HCT116 (cell line): ENCODE results near the gene RAPGEF6. TPM values are rescaled to one million over a fixed set of nuclear protein-coding genes. Genes with fewer than 3 reads are reported as not detected.
"Not testable (repeated sequence)": the region's sequence is repeated elsewhere in the genome, so short reads cannot be mapped to it uniquely, and the experiment has no call there.

Experiments used
- ATAC-seq: fragments of 200-7000 bp; cut with Tn5 transposase; 2 replicates; pipeline ENCODE4 v1.9.1; 2020; ENCODE audit warnings: mild to moderate bottlenecking, moderate library complexity
- BruUV-seq: library from RNA; stranded (reverse); fragments of 400-500 nt; replicated peaks from 2 replicates; lab custom pipeline; 2021; lab: Mats Ljungman, UMichigan
- CTCF ChIA-PET: fragments of 300-600 bp; sonication (Branson Sonifier 250); formaldehyde crosslinking; loops from one replicate; lab custom pipeline; 2021; ENCODE audit warnings: antibody characterized with exemption; lab: Charles Lee
- POLR2A ChIA-PET: fragments of 300-600, 350-600 bp; sonication (Branson Sonifier 250); formaldehyde crosslinking; loops from one replicate; lab custom pipeline; 2021; ENCODE audit warnings: antibody characterized with exemption; lab: Charles Lee
- RAD21 ChIA-PET, 2 experiments: fragments of 300-600 bp; sonication (Branson Sonifier 250); formaldehyde crosslinking; loops; one replicate each; lab custom pipeline; 2023; ENCODE audit warnings: low total read pairs in 2 of 2; ENCODE audit not compliant: uncharacterized antibody in 2 of 2, unreplicated experiment in 2 of 2, low non-redundant PET in 1 of 2; lab: Charles Lee
- DNase-seq: peaks from one replicate; pipeline ENCODE4 v3.0.0-alpha.2; 2010; ENCODE audit warnings: low read depth, low spot score
- H2AFZ ChIP-seq: fragments of 200-600 bp; shearing (Covaris generic), sonication (generic); 2 replicates; pipeline ENCODE4 v1.6.1; 2017; ENCODE audit warnings: low read depth, mixed run types, mixed read lengths, antibody characterized with exemption, low read length; ENCODE audit not compliant: poor library complexity, severe bottlenecking
- H3K27ac ChIP-seq: 2 replicates; pipeline ENCODE4 v1.5.1; 2012; ENCODE audit warnings: low read depth, low read length
- H3K27me3 ChIP-seq: fragments of 200-600 bp; sonication (generic); 2 replicates; pipeline ENCODE4 v1.6.1; 2016; ENCODE audit warnings: mixed run types, low read length, mixed read lengths; ENCODE audit not compliant: insufficient read depth
- H3K36me3 ChIP-seq, 2 experiments: fragments of 200-500 bp in 1 of 2; fragments of 200-600 bp in 1 of 2; sonication (Bioruptor generic) in 1 of 2; sonication (generic) in 1 of 2; 2 replicates each; pipeline versions ENCODE4 v1.5.1 to v1.6.1; 2014 to 2016; ENCODE audit warnings: low read length in 2 of 2, inconsistent platforms in 1 of 2, mixed read lengths in 1 of 2, mixed run types in 1 of 2; ENCODE audit not compliant: insufficient read depth in 2 of 2, control insufficient read depth in 1 of 2
- H3K4me1 ChIP-seq, 2 experiments: fragments of 200-600 bp in 1 of 2; sonication (generic) in 1 of 2; 2 replicates each; pipeline versions ENCODE4 v1.5.1 to v1.6.1; 2012 to 2017; ENCODE audit warnings: low read length in 2 of 2, inconsistent platforms in 1 of 2, mild to moderate bottlenecking in 1 of 2, mixed read lengths in 1 of 2, mixed run types in 1 of 2, moderate library complexity in 1 of 2; ENCODE audit not compliant: insufficient read depth in 2 of 2, control insufficient read depth in 1 of 2
- H3K4me2 ChIP-seq: fragments of 200-600 bp; sonication (generic); 2 replicates; pipeline ENCODE4 v1.6.1; 2017; ENCODE audit warnings: mixed run types, low read length, mixed read lengths
- H3K4me3 ChIP-seq, 2 experiments: fragments of 200-600 bp in 1 of 2; sonication (generic) in 1 of 2; replicated peaks in 1 of 2; 2 replicates each; pipeline ENCODE4 v1.5.1; 2011 to 2016; ENCODE audit warnings: low read length in 2 of 2, control low read depth in 1 of 2, low read depth in 1 of 2, mild to moderate bottlenecking in 1 of 2, mixed read lengths in 1 of 2, mixed run types in 1 of 2
- H3K79me2 ChIP-seq: fragments of 200-600 bp; sonication (generic); 2 replicates; pipeline ENCODE4 v1.6.1; 2017; ENCODE audit warnings: mild to moderate bottlenecking, mixed run types, low read length, moderate library complexity, mixed read lengths; ENCODE audit not compliant: insufficient read depth
- H3K9ac ChIP-seq: fragments of 200-600 bp; sonication (generic); 2 replicates; pipeline ENCODE4 v1.6.1; 2016; ENCODE audit warnings: low read length, mixed read lengths
- H3K9me2 ChIP-seq: fragments of 200-600 bp; sonication (generic), shearing (Covaris generic); 2 replicates; pipeline ENCODE4 v1.6.1; 2017; ENCODE audit warnings: mixed run types, mild to moderate bottlenecking, moderate library complexity; ENCODE audit not compliant: insufficient read depth
- H3K9me3 ChIP-seq, 2 experiments: fragments of 200-500 bp in 1 of 2; fragments of 200-600 bp in 1 of 2; sonication (Bioruptor generic) in 1 of 2; sonication (generic) in 1 of 2; 2 replicates each; pipeline ENCODE4 v1.6.1; 2014 to 2017; ENCODE audit warnings: low read length in 2 of 2, mixed read lengths in 2 of 2, inconsistent platforms in 1 of 2, low read depth in 1 of 2, mild to moderate bottlenecking in 1 of 2, mixed run types in 1 of 2, moderate library complexity in 1 of 2; ENCODE audit not compliant: control insufficient read depth in 1 of 2, insufficient read depth in 1 of 2
- H4K20me1 ChIP-seq: fragments of 200-600 bp; sonication (generic), shearing (Covaris generic); 2 replicates; pipeline ENCODE4 v1.6.1; 2017; ENCODE audit warnings: mixed run types, mild to moderate bottlenecking, moderate library complexity; ENCODE audit not compliant: insufficient read depth
- CBX3 ChIP-seq: IDR thresholded peaks from 2 replicates; pipeline ENCODE4 v1.6.1; 2012; ENCODE audit warnings: low read depth
- CEBPB ChIP-seq: IDR thresholded peaks from 2 replicates; pipeline ENCODE4 v1.6.1; 2012; ENCODE audit warnings: low read depth
- CTCF ChIP-seq, 3 experiments: fragments of 200-600 bp in 1 of 3; sonication (generic) in 1 of 3; IDR thresholded peaks in 2 of 3; conservative IDR thresholded peaks in 1 of 3; 2 replicates each; pipeline ENCODE4 v1.5.1; 2012 to 2017; ENCODE audit warnings: low read depth in 2 of 3, low read length in 2 of 3, antibody characterized with exemption in 1 of 3, borderline replicate concordance in 1 of 3, control low read depth in 1 of 3, mild to moderate bottlenecking in 1 of 3, mixed read lengths in 1 of 3, mixed run types in 1 of 3, moderate library complexity in 1 of 3; ENCODE audit not compliant: insufficient read depth in 1 of 3
- POLR2A ChIP-seq: IDR thresholded peaks from 2 replicates; pipeline ENCODE4 v1.7.0; 2011; ENCODE audit warnings: borderline replicate concordance; ENCODE audit not compliant: insufficient read depth, insufficient read length; ENCODE audit errors: extremely low read depth
- POLR2AphosphoS5 ChIP-seq: IDR thresholded peaks from 2 replicates; pipeline ENCODE4 v1.6.1; 2011; ENCODE audit warnings: mild to moderate bottlenecking, low read depth, low read length, moderate library complexity
- SIN3A ChIP-seq: IDR thresholded peaks from 2 replicates; pipeline ENCODE4 v1.6.1; 2012; ENCODE audit warnings: low read depth
- SP1 ChIP-seq: IDR thresholded peaks from 2 replicates; pipeline ENCODE4 v1.6.1; 2012; ENCODE audit warnings: low read depth
- SRF ChIP-seq: IDR thresholded peaks from 2 replicates; pipeline ENCODE4 v1.6.1; 2012; ENCODE audit warnings: low read depth
- YY1 ChIP-seq: IDR thresholded peaks from 2 replicates; pipeline ENCODE4 v1.6.1; 2011; ENCODE audit warnings: low read length, low read depth, moderate library complexity, mild to moderate bottlenecking; ENCODE audit not compliant: insufficient replicate concordance; ENCODE audit errors: extremely low read depth
- ZBTB33 ChIP-seq: IDR thresholded peaks from 2 replicates; pipeline ENCODE4 v1.6.1; 2011; ENCODE audit warnings: mild to moderate bottlenecking, low read length, moderate library complexity; ENCODE audit not compliant: insufficient replicate concordance; ENCODE audit errors: extremely low read depth
- ZNF274 ChIP-seq: fragments of 200-500 bp; sonication (Bioruptor generic); IDR thresholded peaks from 2 replicates; pipeline ENCODE4 v1.6.1; 2014; ENCODE audit warnings: mild to moderate bottlenecking, low read depth, low read length, inconsistent platforms
- intact Hi-C: fragments of 100-400 bp; cut with micrococcal nuclease; formaldehyde crosslinking; loops from 2 replicates; pipeline ENCODE4 v1.10.0; 2022
- total RNA-seq: library from RNA; stranded (reverse); gene quantifications from one replicate; pipeline ENCODE4 v1.2.1, GENCODE V29; 2021; ENCODE audit not compliant: unreplicated experiment

Gene RAPGEF6
- total RNA-seq, 1 experiment from 2014 or later: 18.4 TPM

- H2AFZ ChIP-seq: no peak overlapping the region
- no peaks in the 10 kb centered on the region for H3K4me1 ChIP-seq
- H3K9ac ChIP-seq: no peak overlapping the region
- no TSS peak for BruUV-seq
- CTCF ChIA-PET: no interaction called here
- H3K27ac ChIP-seq: no peak overlapping the region
- intact Hi-C loops: no loop called here
- POLR2A ChIA-PET: no interaction called here
- RAD21 ChIA-PET: no interaction called here
- H3K36me3 ChIP-seq: no peaks in the 10 kb centered on the region
- DNase-seq: no peak
- no peaks in the 10 kb centered on the region for H4K20me1 ChIP-seq
- H3K4me3 ChIP-seq: no peak overlapping the region
- H3K9me2 ChIP-seq: no peaks in the 10 kb centered on the region
- no peaks in the 10 kb centered on the region for H3K27me3 ChIP-seq
- H3K79me2 ChIP-seq: no peaks in the 10 kb centered on the region
- H3K4me2 ChIP-seq: no peak overlapping the region
- no peaks in the 10 kb centered on the region for H3K9me3 ChIP-seq
- TF ChIP-seq CEBPB: no peak
- TF ChIP-seq POLR2A: no peak
- no peak for TF ChIP-seq ZBTB33
- TF ChIP-seq, all 23 proteins: peak for 0
- no peak for ATAC-seq
These were observed 47.1 kb upstream of the RAPGEF6 start for GRCh38 chr5:131682175-131682574.

DNA sequence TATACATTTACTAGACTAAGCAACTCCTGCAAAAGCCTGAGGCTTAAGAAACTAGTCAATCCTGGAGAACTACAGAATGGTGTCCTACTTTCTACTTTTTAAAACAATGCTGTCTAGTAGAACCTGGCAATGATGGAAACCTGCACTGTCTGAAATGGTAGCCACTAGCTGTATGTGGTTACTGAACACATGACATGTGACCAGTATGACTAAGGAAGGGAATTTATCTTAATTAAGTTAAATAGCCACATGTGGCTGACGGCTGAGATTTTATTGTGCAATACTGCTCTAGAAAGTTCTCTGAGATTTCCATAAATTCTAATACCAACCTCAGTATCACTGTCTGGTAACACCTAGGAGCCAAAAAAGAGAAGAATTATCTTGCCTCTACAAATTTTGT is 44.9 kb upstream of the RAPGEF6 start:
- Histone ChIP-seq H3K9me3 (no peaks in the 10 kb centered on the region), H3K4me3 (no peak overlapping the region), H2AFZ (no peak overlapping the region), H3K4me1 (no peaks in the 10 kb centered on the region), H3K36me3 (no peaks in the 10 kb centered on the region), H3K27me3 (no peaks in the 10 kb centered on the region), H3K9me2 (no peaks in the 10 kb centered on the region), H4K20me1 (no peaks in the 10 kb centered on the region), H3K79me2 (no peaks in the 10 kb centered on the region), H3K9ac (no peak overlapping the region), H3K27ac (no peak overlapping the region), H3K4me2 (no peak overlapping the region)
- ATAC-seq (no peak), DNase-seq (no peak)
- no TSS peak for BruUV-seq
- ChIA-PET RAD21 (no interaction called here), CTCF (no interaction called here)
- TF ChIP-seq YY1: no peak
- no peak for TF ChIP-seq SIN3A
- no peak for TF ChIP-seq SP1
- TF ChIP-seq CTCF (IDR thresholded peaks at IDR 0.05 in 2 of 3, conservative IDR thresholded peaks at IDR 0.05 in 1 of 3; ENCODE audit: borderline replicate concordance in 1 of 3, insufficient read depth in 1 of 3, low read depth in 2 of 3, low read length in 2 of 3): no peak
- no peak for TF ChIP-seq ZNF274
- no peak for TF ChIP-seq CBX3
- no peak for TF ChIP-seq POLR2AphosphoS5
- TF ChIP-seq SRF: no peak
- TF ChIP-seq, all 23 proteins: peak for 0
- POLR2A ChIA-PET: no interaction called here
- intact Hi-C loops: no loop called here

GRCh38 chr5:131678273-131678672 is 43.2 kb upstream of the RAPGEF6 start:
- H3K27ac ChIP-seq, H4K20me1 ChIP-seq, H3K36me3 ChIP-seq, DNase-seq, H3K9ac ChIP-seq, H3K4me2 ChIP-seq, intact Hi-C loops, H3K9me2 ChIP-seq, H3K79me2 ChIP-seq, POLR2A ChIA-PET, H3K4me1 ChIP-seq, H3K4me3 ChIP-seq, RAD21 ChIA-PET, ATAC-seq, H3K9me3 ChIP-seq, H2AFZ ChIP-seq, BruUV-seq, CTCF ChIA-PET, H3K27me3 ChIP-seq: not testable (repeated sequence)
